Middle frontal gyrus (tissue), 1 donor: ENCODE measurements around the gene S100A9.

ENCODE experiments used
- DNase-seq: peaks from one replicate; pipeline ENCODE4 v3.0.0-alpha.2; 2015; ENCODE audit warnings: low spot score; ENCODE audit errors: extremely low spot score

The S100A9 gene

DNA sequence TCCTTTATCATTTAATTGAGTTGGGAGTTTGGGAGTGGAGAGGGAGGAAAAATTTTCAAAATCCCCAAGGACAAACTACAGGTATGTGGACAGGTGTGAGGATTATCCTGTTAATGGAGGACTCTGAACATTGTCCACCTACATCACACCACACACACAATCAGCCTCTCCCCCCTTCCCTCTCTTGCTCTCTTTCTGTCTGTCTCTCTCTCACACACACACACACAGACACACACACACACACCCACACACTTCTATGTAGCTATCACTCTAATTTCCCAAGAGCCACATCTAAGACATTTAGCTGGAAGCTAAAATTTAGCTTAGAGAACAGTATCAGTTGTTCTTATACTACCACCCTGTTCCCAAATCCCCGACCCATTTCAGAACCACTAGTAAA, 31.7 kb downstream of the S100A9 start:
- DNase-seq, result no peak

DNA sequence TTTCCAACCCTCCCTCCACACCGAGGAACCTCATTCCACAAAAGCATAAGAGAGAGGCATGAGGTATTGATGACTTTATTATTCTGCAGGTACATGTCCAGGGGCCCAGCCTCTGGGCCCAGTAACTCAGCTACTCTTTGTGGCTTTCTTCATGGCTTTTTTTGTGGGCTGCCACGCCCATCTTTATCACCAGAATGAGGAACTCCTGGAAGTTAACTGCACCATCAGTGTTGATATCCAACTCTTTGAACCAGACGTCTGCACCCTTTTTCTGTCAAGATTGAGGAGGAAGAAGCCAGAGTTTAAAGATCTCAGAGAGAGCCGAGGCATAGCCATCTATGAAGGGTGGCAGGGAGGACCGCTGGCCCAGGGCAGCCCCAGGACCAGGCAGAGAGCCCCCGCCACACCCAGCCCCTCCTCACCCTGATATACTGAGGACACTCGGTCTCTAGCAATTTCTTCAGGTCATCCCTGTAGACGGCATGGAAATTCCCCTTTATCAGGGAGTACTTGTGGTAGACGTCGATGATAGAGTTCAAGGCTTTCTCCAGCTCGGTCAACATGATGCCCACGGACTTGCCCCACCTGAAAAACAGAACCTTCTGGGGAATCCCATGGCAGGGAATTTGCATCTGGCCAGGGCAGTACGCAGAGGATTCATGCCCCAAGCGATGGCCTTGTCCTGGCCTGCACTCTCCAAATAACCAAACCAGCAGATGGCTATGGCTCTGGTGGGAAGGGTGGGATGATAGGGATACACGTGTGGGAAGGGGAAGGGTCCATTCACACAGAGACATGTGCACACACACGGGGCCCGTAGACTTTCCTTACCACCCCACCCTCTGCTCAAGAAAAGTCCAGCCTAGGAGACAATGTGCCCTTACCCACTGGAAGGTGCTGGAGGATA, 32.6 kb downstream of the S100A9 start:
- DNase-seq, result no peak

DNA sequence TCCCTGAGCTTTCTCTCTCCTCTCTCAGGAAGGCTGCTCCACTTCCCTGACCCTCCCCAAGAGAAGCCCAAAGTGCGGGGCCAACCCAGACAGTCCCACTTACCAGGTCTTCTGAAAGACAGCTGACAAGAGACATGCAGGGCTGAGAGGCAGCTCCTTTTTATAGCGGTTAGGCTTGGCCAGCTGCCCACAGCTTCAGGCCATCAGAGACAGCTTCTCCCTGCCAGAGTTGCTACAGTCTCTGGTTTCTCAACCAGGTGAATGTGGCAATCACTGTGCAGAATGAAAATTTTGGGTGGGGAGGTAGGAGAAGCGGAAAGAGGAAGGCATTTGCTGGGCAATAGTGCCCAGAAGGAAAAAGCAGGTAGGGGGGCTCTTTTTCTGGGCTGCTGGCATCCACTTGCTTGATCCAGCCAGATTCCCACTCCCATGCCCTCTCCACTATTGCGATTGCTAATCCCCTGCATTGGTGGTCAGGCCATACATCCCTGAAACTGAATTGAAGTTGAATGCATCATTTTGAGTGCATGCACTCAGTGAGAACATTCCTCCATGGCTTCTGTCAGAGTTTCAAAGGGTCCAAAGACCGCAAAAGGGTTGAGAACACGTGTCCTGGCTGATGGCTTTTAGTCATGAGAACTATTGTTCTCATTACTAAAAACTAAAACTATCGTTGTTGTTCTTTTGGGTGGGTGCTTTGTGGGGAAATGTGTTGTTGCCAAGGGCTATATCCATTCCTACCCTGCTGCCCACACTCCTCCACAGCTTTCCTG, 33.5 kb downstream of the S100A9 start, which contains the start of gene S100A8:
Gene S100A8, minus strand, starts transcription at position 136 of the 773 bp plus-strand sequence. CDS start 538 bp downstream, outside the sequence.
- no peak for DNase-seq

DNA sequence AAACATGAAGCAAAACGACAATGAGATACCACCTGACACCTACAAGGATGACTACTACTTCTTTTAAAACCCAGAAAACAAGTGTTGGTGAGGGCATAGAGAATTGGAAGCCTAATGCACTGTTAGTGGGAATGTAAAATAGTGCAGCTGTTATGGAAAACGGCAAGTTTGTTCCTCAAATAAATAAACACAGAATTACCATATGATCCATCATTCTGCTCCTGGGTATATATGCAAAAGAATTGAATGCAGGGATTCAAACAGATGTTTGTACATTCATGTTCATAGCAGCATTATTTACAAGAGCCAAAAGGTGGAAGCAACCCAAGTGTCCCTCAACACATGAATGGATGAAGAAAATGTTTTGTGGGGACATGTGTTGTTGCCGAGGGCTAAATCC, 34.6 kb downstream of the S100A9 start:
- DNase-seq, result no peak

DNA sequence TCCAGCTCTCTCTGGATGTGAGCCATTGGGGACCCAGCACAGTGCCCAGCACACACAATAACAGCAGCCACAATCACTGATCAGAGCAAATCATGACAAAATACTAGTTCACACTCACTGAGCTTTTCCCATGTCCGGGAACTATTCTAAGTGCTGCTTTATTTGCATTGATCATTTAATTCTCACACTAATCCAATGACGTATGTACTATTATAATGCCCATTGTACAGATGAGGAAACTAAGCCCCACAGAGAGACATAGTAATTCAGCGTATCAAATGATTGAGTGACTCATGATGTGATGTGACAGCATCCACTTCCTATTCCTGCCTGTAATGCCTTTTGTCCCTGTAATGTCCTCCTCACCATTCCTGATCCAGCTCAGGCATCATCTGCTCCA, 35.2 kb downstream of the S100A9 start:
- DNase-seq, result no peak

- DNase-seq, result no peak
Observed at GRCh38 chr1:153393926-153394325, 36.3 kb downstream of the S100A9 start.

DNA sequence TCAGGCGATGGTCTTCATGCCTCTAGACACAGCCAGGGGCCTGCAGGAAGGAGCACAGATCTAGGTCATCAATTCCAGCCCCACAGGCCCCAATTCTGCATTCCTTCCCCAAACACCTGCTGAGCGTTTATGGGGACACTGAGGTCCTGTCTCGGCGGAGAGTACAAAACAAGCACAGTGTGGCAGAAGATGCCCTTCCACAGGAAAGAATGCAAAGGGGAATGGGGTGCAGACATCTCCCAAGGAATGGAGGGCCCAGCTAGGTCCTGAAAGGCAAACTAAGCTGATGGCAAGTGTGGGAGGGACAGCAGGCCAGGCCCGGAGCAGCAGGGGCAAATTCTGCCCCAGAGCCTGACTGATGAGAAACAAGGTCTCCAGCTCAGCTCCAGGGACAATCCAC, 36.7 kb downstream of the S100A9 start:
- no peak for DNase-seq

- no peak for DNase-seq
Observed at GRCh38 chr1:153395136-153395685, 37.6 kb downstream of the S100A9 start.

- DNase-seq, result no peak
Observed at GRCh38 chr1:153395776-153396175, 38.1 kb downstream of the S100A9 start.

- DNase-seq, result no peak
Observed at GRCh38 chr1:153396461-153396860, 38.8 kb downstream of the S100A9 start.

DNA sequence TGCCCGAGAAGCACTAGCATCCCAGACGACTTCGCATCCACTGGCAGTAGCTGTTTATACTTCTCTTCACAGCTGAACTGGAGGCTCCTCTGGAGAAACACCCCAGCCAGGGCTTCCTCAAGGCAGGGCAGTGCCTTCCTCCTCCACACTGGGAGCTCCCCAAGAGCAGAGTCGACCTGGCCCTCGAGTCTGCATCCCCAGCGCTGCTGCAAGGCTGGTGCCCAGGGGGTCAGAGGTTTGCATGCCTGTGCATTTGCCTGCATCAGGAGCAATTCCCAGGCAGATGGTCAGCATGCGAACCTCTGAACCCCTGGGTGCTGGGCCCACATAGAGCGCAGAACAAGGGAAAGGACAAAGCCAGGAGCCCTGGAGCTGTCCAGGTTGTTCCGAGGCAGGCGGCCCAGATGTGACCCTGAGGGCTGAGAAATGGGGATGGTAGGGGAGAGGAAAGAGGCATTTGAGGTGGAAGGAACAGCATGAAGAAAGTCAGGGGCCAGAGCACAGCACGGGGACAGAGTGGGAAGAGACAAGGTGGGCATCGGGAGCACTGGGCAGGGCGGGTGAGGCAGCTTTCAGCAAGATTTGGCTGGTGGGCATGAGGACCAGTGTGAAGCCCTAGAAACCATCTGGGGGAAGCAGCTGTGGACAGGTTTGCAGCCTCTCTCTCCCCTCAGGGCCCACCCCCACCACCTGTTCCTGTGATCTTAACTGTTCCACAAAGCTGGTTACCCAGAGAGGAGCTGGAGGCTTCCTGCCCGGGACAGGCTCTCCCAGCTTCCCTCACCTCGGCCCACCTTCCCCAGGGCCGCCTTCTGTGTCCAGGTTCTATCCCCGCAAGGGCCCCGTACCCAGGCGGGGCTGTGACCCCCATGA, 39.6 kb downstream of the S100A9 start:
- no peak for DNase-seq

- DNase-seq, result no peak
Observed at GRCh38 chr1:153397924-153398651, 40.4 kb downstream of the S100A9 start.

DNA sequence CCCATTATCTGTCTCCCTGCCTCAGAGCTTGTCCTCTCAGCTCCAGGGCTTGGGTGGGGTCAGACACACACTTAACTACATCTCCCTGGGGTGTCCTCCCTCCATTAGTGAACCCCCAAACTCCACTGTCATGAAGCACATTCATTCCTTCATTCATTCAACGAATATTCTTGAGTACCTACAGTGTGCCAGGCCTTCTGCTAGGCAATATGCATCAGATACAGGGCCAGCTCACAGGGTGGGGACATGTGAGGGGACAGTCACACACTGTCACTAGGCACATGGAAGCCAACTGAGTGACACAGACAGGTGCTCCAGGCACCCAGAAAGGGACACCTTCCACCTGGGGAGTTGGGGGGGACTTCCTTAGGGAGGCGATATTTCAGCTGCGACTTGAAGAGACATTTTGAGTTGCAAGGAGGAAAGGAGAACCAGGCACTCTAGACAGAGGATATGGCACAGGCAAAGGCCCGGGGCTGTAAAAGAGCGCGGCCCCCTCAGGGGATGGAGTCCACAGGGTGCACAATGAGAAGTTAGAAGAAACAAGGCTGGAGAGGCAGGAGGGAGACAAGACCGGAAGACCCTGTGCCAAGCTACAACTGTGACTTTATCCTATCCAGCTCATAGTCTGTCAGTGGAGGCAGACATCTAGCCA, 41.9 kb downstream of the S100A9 start:
- DNase-seq, result no peak

GRCh38 chr1:153400244-153400643, 42.6 kb downstream of the S100A9 start:
- no peak for DNase-seq

DNA sequence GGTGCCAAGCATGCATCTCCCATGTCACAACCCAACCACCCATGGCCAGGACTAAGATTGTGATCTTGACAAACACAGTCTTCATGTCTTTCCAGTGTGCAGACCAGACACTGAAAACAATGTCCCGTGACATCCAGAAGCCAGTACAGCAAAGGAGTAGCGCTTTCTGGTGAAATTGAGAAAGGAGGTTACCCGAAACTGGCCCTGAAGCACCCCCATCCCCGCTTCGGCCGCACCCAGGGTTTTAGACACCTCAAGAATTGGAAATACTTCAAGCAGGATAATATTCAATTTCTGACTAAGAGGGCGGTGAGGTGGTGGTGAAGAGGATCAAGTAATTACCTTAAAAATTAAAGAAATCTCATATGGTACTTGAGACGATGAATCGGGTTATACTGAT, 43.8 kb downstream of the S100A9 start:
- no peak for DNase-seq

- DNase-seq, result no peak
Observed at GRCh38 chr1:153402226-153402625, 44.6 kb downstream of the S100A9 start.

DNA sequence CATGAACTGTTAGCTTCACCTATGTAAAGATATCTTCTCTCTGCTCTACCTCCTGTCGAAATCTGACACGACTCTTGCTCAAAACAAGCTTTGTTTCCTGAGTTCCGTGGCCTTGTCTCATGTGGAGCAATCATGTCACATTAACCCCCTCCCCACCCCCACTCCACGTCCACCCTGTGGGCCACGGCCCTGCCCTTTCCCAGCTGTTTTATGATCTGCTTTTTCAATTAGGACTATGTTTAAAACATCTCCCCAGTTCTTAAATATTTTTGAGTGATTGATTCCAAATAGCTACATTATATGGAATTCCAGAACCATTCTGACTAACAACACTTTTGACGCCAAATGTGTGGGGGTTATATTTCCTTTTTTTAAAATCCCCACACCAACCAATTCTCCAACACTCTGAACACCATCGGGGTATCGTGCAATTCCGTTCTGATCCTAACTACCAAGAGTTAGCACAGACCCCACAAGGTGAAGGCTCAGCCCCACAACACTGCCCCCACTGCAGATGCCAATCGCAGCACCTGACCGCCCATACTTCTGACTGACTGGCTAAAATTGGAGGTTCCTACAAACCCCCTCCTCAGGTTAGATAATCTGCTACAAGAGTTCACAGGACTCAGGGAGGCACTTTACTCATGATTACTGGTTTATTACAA, 45.9 kb downstream of the S100A9 start:
- DNase-seq, result no peak

- DNase-seq, result no peak
Observed at GRCh38 chr1:153404086-153404635, 46.5 kb downstream of the S100A9 start.

DNA sequence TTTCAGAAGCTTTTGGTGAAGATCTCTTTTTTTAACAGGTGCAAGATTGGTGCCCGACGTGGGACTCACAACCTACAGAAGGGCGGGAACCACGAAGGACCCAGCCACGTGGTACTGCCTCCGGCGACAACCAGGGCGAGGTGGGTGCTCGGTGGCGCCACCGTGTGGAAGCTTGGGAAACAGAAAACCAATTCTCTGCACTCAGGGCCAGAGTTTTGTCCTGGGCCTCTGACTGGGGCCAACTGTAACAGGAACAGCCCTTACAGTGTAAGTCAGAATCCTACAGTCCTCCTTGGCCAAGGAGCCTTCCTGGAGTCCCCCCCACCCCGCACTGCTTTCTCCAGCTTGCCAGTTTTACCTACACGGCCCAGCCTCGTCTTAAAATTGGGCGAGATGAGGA, 47.1 kb downstream of the S100A9 start:
- DNase-seq, result no peak
